GM12878 (cell line): ENCODE measurements around the gene FAM200A. TPM values are rescaled to one million over a fixed set of nuclear protein-coding genes. Genes with fewer than 3 reads are reported as not detected.
A peak's percentile ranks its signal among the peaks of the same experiment; 100 is the strongest.

ENCODE experiments used
- BCLAF1 ChIP-seq: fragments of 450-650 bp; IDR thresholded peaks from 2 replicates; pipeline ENCODE4 v1.6.1; 2017; ENCODE audit warnings: antibody characterized with exemption, mild to moderate bottlenecking, moderate library complexity
- BMI1 ChIP-seq: fragments of 450-650 bp; IDR thresholded peaks from 2 replicates; pipeline ENCODE4 v1.6.1; 2016; ENCODE audit warnings: mild to moderate bottlenecking, moderate library complexity, borderline replicate concordance
- EGR1 ChIP-seq, 2 experiments: IDR thresholded peaks; 1 replicate in 1 of 2; 2 replicates in 1 of 2; pipeline ENCODE4 v1.6.1; 2011 to 2012; ENCODE audit warnings: low read depth in 2 of 2, low read length in 2 of 2, borderline replicate concordance in 1 of 2, mild to moderate bottlenecking in 1 of 2, moderate library complexity in 1 of 2
- ETV6 ChIP-seq, 2 experiments: fragments of 450-650 bp in 1 of 2; IDR thresholded peaks in 1 of 2; conservative IDR thresholded peaks in 1 of 2; 2 replicates each; pipeline ENCODE4 v1.6.1; 2014; ENCODE audit warnings: antibody characterized with exemption in 1 of 2, borderline replicate concordance in 1 of 2, low read depth in 1 of 2, mild to moderate bottlenecking in 1 of 2, moderate library complexity in 1 of 2
- EZH2 ChIP-seq: IDR thresholded peaks from 2 replicates; pipeline ENCODE4 v1.6.1; 2012; ENCODE audit warnings: low read depth, mild to moderate bottlenecking, control low read depth, inconsistent platforms, low read length, borderline replicate concordance; ENCODE audit not compliant: control insufficient read depth
- FOS ChIP-seq: IDR thresholded peaks from 3 replicates; pipeline ENCODE4 v1.6.1; 2011; ENCODE audit warnings: borderline replicate concordance; ENCODE audit not compliant: insufficient read length; ENCODE audit errors: extremely low read depth
- GABPA ChIP-seq: IDR thresholded peaks from 2 replicates; pipeline ENCODE4 v1.6.1; 2014; ENCODE audit warnings: antibody characterized with exemption, low read depth, mild to moderate bottlenecking, inconsistent platforms
- HCFC1 ChIP-seq: fragments of 150-350 bp; IDR thresholded peaks from 2 replicates; pipeline ENCODE4 v1.6.1; 2014; ENCODE audit warnings: low read length
- IKZF1 ChIP-seq: fragments of 450-650 bp; conservative IDR thresholded peaks from 2 replicates; pipeline ENCODE4 v1.6.1; 2017; ENCODE audit warnings: antibody characterized with exemption, mild to moderate bottlenecking
- IKZF2 ChIP-seq, 2 experiments: fragments of 450-650 bp; IDR thresholded peaks; 2 replicates each; pipeline ENCODE4 v1.6.1; 2017; ENCODE audit warnings: mild to moderate bottlenecking in 2 of 2, moderate library complexity in 2 of 2
- LARP7 ChIP-seq: fragments of 450-650 bp; IDR thresholded peaks from 2 replicates; pipeline ENCODE4 v1.6.1; 2017; ENCODE audit warnings: mild to moderate bottlenecking
- MEF2B ChIP-seq: fragments of 450-650 bp; IDR thresholded peaks from 2 replicates; pipeline ENCODE4 v1.6.1; 2018; ENCODE audit warnings: mild to moderate bottlenecking, moderate library complexity; ENCODE audit not compliant: partially characterized antibody, poor library complexity, severe bottlenecking
- MYC ChIP-seq: IDR thresholded peaks from 2 replicates; pipeline ENCODE4 v1.6.1; 2011; ENCODE audit warnings: mild to moderate bottlenecking, low read length, moderate library complexity, inconsistent platforms; ENCODE audit not compliant: insufficient read depth, insufficient replicate concordance, insufficient read length, severe bottlenecking
- NR2C2 ChIP-seq: IDR thresholded peaks from 2 replicates; pipeline ENCODE4 v1.6.1; 2011; ENCODE audit warnings: borderline replicate concordance, low read depth; ENCODE audit not compliant: control insufficient read depth, insufficient read length
- PAX5 ChIP-seq: IDR thresholded peaks from 2 replicates; pipeline ENCODE4 v1.6.1; 2011; ENCODE audit warnings: low read depth, low read length, borderline replicate concordance
- YY1 ChIP-seq: IDR thresholded peaks from 2 replicates; pipeline ENCODE4 v1.6.1; 2011; ENCODE audit warnings: low read depth, mild to moderate bottlenecking, low read length
- ZNF687 ChIP-seq: fragments of 450-650 bp; IDR thresholded peaks from 2 replicates; pipeline ENCODE4 v1.6.1; 2017; ENCODE audit warnings: mild to moderate bottlenecking, moderate library complexity
- polyA plus RNA-seq, 11 experiments: library from polyadenylated mRNA; depleted of rRNA in 4 of 11; unstranded in 6 of 11; stranded (reverse) in 5 of 11; fragments of >200 nt; fragmentation: Nextera tagmentation in 4 of 11; fragmentation: Illumina TruSeq in 1 of 11; extraction: Ambion mirVana in 4 of 11; extraction: Trizol in 1 of 11; gene quantifications; 1 replicate in 1 of 11; 2 replicates in 10 of 11; pipeline versions ENCODE4 v1.2.1 to v1.2.3, GENCODE V29; 2011 to 2016; ENCODE audit warnings: inconsistent platforms in 2 of 11, missing spikeins in 2 of 11, low read depth in 1 of 11
- total RNA-seq, 4 experiments: library from RNA; depleted of rRNA in 3 of 4; stranded (reverse); fragments of >200 nt in 3 of 4; fragmentation: Illumina TruSeq in 1 of 4; extraction: Trizol in 1 of 4; gene quantifications; 2 replicates each; pipeline versions ENCODE4 v1.2.1 to v1.2.3, GENCODE V29; 2013 to 2021

FAM200A gene
- total and polyA plus RNA-seq, 10 of the 15 experiments (the other 5 are each of a cell fraction or from before 2014, with no cell fraction given) = 2.7 to 9.0 (median 6.5) TPM

GRCh38 chr7:99551767-99552463 lies at the start of gene FAM200A (continued):
- TF ChIP-seq MEF2B (no peak), BMI1 (no peak), LARP7 (no peak; the same call in 1 of the 2 replicates), FOS (no peak), EZH2 (no peak), IKZF1 (peak; percentile 82), GABPA (peak; percentile 98), ZNF687 (peak; percentile 57), ETV6 (conservative IDR thresholded peaks at IDR 0.05 in 1 of 2, IDR thresholded peaks at IDR 0.05 in 1 of 2; ENCODE audit: borderline replicate concordance in 1 of 2, low read depth in 1 of 2) (peak in 1 of 2 experiments; percentile 33; a peak in 1 of 4 replicates), BCLAF1 (no peak), EGR1 (IDR thresholded peaks at IDR 0.05; ENCODE audit: borderline replicate concordance in 1 of 2, low read depth in 2 of 2, low read length in 2 of 2) (peak in 1 of 2 experiments; percentile 57; a peak in 1 of 3 replicates), MYC (no peak), NR2C2 (no peak), HCFC1 (peak; percentile 72; the same call in 1 of the 2 replicates), PAX5 (peak; percentile 58; the same call in 1 of the 2 replicates), YY1 (peak; percentile 53; the same call in 1 of the 2 replicates), IKZF2 (IDR thresholded peaks at IDR 0.05) (peak in 1 of 2 experiments; percentile 36; a peak in 2 of 4 replicates)
